WTC11 (cell line): ENCODE data around the gene NPDC1. TPM values are rescaled to one million over a fixed set of nuclear protein-coding genes. Genes with fewer than 3 reads are reported as not detected.

Source experiments
- ATAC-seq: fragments of 200-7000 bp; cut with Tn5 transposase; 2 replicates; pipeline ENCODE4 v1.10.0; 2021; ENCODE audit warnings: mild to moderate bottlenecking, moderate library complexity
- CTCF ChIA-PET: fragments of 300-600 bp; sonication (Branson Sonifier 250); formaldehyde crosslinking; loops from one replicate; lab custom pipeline; 2021; ENCODE audit warnings: antibody characterized with exemption; lab: Charles Lee
- POLR2A ChIA-PET: fragments of 350-600 bp; sonication (Branson Sonifier 250); formaldehyde crosslinking; loops from one replicate; lab custom pipeline; 2021; ENCODE audit warnings: antibody characterized with exemption; lab: Charles Lee
- DNase-seq: peaks from one replicate; pipeline ENCODE4 v3.0.0; 2021; ENCODE audit warnings: low spot score
- H3K27ac Mint-ChIP-seq: 2 replicates; pipeline ENCODE4 v1.8.0; 2021; ENCODE audit warnings: mixed read lengths
- H3K27me3 Mint-ChIP-seq: 2 replicates; pipeline ENCODE4 v1.8.0; 2021; ENCODE audit warnings: low read depth, mild to moderate bottlenecking, moderate library complexity, mixed read lengths
- H3K36me3 Mint-ChIP-seq: 2 replicates; pipeline ENCODE4 v1.8.0; 2021; ENCODE audit warnings: mixed read lengths
- H3K4me1 Mint-ChIP-seq: 2 replicates; pipeline ENCODE4 v1.8.0; 2022; ENCODE audit warnings: mixed read lengths
- H3K4me3 Mint-ChIP-seq: 2 replicates; pipeline ENCODE4 v1.8.0; 2021; ENCODE audit warnings: mild to moderate bottlenecking, moderate library complexity, mixed read lengths
- H3K9me3 Mint-ChIP-seq: 2 replicates; pipeline ENCODE4 v1.8.0; 2021; ENCODE audit warnings: mixed read lengths
- AR ChIP-seq: fragments of 250-450 bp; sonication (Bioruptor Pico); IDR thresholded peaks from 2 replicates; pipeline ENCODE4 v1.9.0; 2021; ENCODE audit warnings: mild to moderate bottlenecking
- ATF1 ChIP-seq: sonication (generic); formaldehyde crosslinking; IDR thresholded peaks from 2 replicates; pipeline ENCODE4 v1.8.1; 2023; ENCODE audit warnings: mild to moderate bottlenecking, moderate library complexity, missing genetic modification reagents
- ATF6 ChIP-seq: sonication (generic); formaldehyde crosslinking; IDR thresholded peaks from 2 replicates; pipeline ENCODE4 v1.8.1; 2023; ENCODE audit warnings: mild to moderate bottlenecking, missing genetic modification reagents
- CTCF ChIP-seq: fragments of 200-600 bp; IDR thresholded peaks from 2 replicates; pipeline ENCODE4 v1.8.0; 2022; ENCODE audit warnings: antibody characterized with exemption
- ELF4 ChIP-seq: sonication (generic); formaldehyde crosslinking; IDR thresholded peaks from 2 replicates; pipeline ENCODE4 v1.8.1; 2022; ENCODE audit warnings: low read depth, mild to moderate bottlenecking, moderate library complexity, missing genetic modification reagents
- FOXP1 ChIP-seq: sonication (generic); formaldehyde crosslinking; IDR thresholded peaks from 2 replicates; pipeline ENCODE4 v1.8.0; 2022; ENCODE audit warnings: missing genetic modification reagents, mild to moderate bottlenecking, moderate library complexity, borderline replicate concordance
- FOXP4 ChIP-seq: sonication (generic); formaldehyde crosslinking; IDR thresholded peaks from 2 replicates; pipeline ENCODE4 v1.8.0; 2022; ENCODE audit warnings: mild to moderate bottlenecking, missing genetic modification reagents
- HMGA2 ChIP-seq: fragments of 250-450 bp; sonication (Bioruptor Pico); IDR thresholded peaks from 2 replicates; pipeline ENCODE4 v1.4.0; 2021; ENCODE audit warnings: mild to moderate bottlenecking, moderate library complexity
- KAT7 ChIP-seq: sonication (generic); formaldehyde crosslinking; IDR thresholded peaks from 2 replicates; pipeline ENCODE4 v1.8.1; 2023; ENCODE audit warnings: missing genetic modification reagents, mild to moderate bottlenecking, borderline replicate concordance
- NFATC4 ChIP-seq: fragments of 250-450 bp; sonication (Bioruptor Pico); IDR thresholded peaks from 2 replicates; pipeline ENCODE4 v1.9.0; 2021; ENCODE audit warnings: mild to moderate bottlenecking
- NFYB ChIP-seq: sonication (generic); formaldehyde crosslinking; conservative IDR thresholded peaks from 2 replicates; pipeline ENCODE4 v1.8.0; 2022; ENCODE audit warnings: low read depth, missing genetic modification reagents
- NR3C1 ChIP-seq: sonication (generic); formaldehyde crosslinking; conservative IDR thresholded peaks from 2 replicates; pipeline ENCODE4 v1.8.1; 2023; ENCODE audit warnings: low read depth, mild to moderate bottlenecking, missing genetic modification reagents
- STAT6 ChIP-seq: sonication (generic); formaldehyde crosslinking; conservative IDR thresholded peaks from 2 replicates; pipeline ENCODE4 v1.8.1; 2023; ENCODE audit warnings: mild to moderate bottlenecking, low read depth, missing genetic modification reagents, moderate library complexity
- ZNF263 ChIP-seq: sonication (generic); formaldehyde crosslinking; IDR thresholded peaks from 2 replicates; pipeline ENCODE4 v1.8.1; 2022; ENCODE audit warnings: low read depth, mild to moderate bottlenecking, moderate library complexity, missing genetic modification reagents
- ZNF532 ChIP-seq: fragments of 250-450 bp; sonication (Bioruptor Pico); IDR thresholded peaks from 2 replicates; pipeline ENCODE4 v1.9.0; 2021; ENCODE audit warnings: mild to moderate bottlenecking, borderline replicate concordance
- ZNF671 ChIP-seq: fragments of 250-450 bp; sonication (Bioruptor Pico); IDR thresholded peaks from 2 replicates; pipeline ENCODE4 v1.8.0; 2021; ENCODE audit warnings: mild to moderate bottlenecking
- total RNA-seq: library from RNA; stranded (reverse); gene quantifications from 3 replicates; pipeline ENCODE4 v1.2.3, GENCODE V29; 2021

NPDC1 gene
- total RNA-seq, 1 experiment from 2014 or later = 64.3 TPM

- TF ChIP-seq FOXP1 (no peak), ZNF532 (CRISPR knock-in tag) (no peak), FOXP4 (CRISPR knock-in tag) (no peak), ATF1 (CRISPR knock-in tag) (no peak), NFATC4 (no peak), CTCF (no peak), STAT6 (CRISPR knock-in tag) (no peak), NR3C1 (CRISPR knock-in tag) (no peak)
Measured at GRCh38 chr9:137000177-137000930, 45.6 kb downstream of the NPDC1 start (continued).

- no peaks in the 10 kb centered on the region for H3K9me3 Mint-ChIP-seq
- H3K4me1 Mint-ChIP-seq = peaks cover 4% of the 10 kb centered on the region; the same call in 1 of the 2 replicates
- DNase-seq = no peak
- H3K4me3 Mint-ChIP-seq = no peak overlapping the region; the same call in 1 of the 2 replicates
- no peak overlapping the region for H3K27ac Mint-ChIP-seq
- TF ChIP-seq ELF4 = no peak
- no peak for TF ChIP-seq ATF6 (CRISPR knock-in tag)
- no peak for TF ChIP-seq ZNF263 (CRISPR knock-in tag)
- TF ChIP-seq HMGA2 (CRISPR knock-in tag) = no peak
- TF ChIP-seq AR (CRISPR knock-in tag) = no peak
- no peak for TF ChIP-seq NFYB
- no peak for TF ChIP-seq ZNF671 (CRISPR knock-in tag)
- TF ChIP-seq KAT7 (CRISPR knock-in tag) = no peak
- H3K27me3 Mint-ChIP-seq = no peaks in the 10 kb centered on the region
- no peak for ATAC-seq
- H3K36me3 Mint-ChIP-seq = no peaks in the 10 kb centered on the region
- ChIA-PET CTCF (interaction anchor here (0.7 to 2.8 kb wide), 2 partner anchors 20 to 50 kb away, joined by 3 to 18 read pairs; no protein-coding TSS in a partner anchor), POLR2A (no interaction called here)
Measured at GRCh38 chr9:136997830-136998234, 48.1 kb downstream of the NPDC1 start.
